GM04504 (cell line): Measurements from ENCODE around the gene KRTAP10-2.

Source experiments
- DNase-seq: peaks from one replicate; pipeline ENCODE4 v3.0.0-alpha.2; 2012; ENCODE audit warnings: low read depth

The KRTAP10-2 gene

DNA sequence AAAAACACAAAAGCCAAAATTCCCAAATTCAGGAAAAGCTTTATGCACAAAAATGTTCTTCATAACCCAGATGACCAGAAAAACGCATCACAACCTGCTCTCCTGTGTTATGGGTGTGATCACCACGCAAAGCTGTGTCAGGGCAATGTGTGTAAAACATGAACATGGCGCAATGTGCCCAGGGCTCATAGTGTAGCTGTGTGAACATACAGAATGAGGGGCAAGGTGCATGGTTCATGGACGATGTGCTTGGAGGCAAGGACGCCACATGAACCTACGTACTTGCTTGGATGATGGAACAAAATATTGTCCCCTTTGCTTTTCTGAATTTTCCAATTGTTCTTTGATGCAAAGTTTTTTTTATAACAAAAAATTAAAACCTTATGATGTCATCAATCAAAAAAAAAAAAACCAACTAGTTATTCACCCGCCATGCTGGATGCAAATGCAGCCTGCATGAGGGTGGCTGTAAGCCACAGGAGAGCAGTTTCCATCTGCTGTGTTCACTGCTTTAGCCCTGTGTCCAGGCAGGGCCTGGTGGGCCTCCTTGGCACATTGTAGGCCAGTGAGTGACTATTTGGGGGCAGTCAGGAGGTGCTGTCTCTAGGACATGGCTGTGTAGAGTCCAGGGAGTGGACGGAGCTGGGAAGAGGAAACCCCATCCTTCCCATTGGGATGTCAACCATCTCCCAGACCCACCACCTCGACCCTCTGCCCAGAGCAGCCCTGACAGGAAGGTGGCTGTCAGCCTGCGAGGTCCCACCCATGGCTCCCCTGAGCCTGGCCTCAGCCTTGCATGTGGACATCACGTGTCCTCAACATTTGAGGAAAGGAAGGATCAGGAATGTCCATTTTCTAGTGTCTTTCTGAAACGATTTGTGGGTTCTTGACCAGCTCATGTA, 25.0 kb downstream of the KRTAP10-2 start:
- no peak for DNase-seq

GRCh38 chr21:44525391-44526095, 25.8 kb downstream of the KRTAP10-2 start:
- DNase-seq, result no peak

- DNase-seq, result no peak
Measured at GRCh38 chr21:44524414-44525371, 26.6 kb downstream of the KRTAP10-2 start.

DNA sequence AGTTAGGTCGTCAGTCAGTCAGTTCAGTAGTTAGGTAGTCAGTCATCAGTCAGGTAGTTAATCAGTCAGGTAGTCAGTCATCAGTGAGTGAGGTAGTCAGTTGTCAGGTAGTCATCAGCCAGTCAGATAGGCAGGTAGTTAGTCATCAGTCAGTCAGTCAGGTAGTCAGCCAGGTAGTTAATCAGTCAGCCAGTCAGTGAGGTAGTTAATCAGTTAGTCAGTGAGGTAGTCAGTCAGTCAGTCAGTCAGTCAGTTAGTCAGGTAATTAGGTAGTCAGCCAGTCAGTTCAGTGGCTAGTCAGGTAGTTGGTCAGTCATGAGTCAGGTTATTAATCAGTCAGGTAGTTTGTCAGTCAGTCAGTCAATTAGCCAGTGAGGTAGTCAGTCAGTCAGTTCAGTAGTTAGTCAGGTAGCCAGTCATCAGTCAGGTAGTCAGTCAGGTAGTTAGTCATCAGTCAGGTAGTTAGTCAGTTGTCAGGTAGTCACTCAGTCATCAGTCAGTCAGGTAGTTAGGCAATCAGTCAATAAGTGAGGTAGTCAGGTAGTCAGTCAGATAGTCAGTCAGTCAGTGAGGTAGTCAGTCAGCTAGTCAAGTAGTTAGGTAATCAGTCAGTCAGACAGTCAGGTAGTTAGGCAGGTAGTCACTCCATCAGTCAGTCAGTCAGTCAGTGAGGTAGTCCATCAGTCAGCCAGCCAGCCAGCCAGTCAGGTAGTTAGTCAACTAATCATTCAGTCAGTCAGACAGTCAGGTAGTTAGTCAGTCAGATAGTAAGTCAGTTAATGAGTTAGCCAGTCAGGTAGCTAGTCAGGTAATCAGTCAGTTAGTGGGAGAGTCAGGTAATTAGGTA, 27.5 kb downstream of the KRTAP10-2 start:
- no peak for DNase-seq

GRCh38 chr21:44522753-44523204, 28.5 kb downstream of the KRTAP10-2 start:
- DNase-seq, result no peak

GRCh38 chr21:44521928-44522752, 29.2 kb downstream of the KRTAP10-2 start:
- DNase-seq, result no peak

DNA sequence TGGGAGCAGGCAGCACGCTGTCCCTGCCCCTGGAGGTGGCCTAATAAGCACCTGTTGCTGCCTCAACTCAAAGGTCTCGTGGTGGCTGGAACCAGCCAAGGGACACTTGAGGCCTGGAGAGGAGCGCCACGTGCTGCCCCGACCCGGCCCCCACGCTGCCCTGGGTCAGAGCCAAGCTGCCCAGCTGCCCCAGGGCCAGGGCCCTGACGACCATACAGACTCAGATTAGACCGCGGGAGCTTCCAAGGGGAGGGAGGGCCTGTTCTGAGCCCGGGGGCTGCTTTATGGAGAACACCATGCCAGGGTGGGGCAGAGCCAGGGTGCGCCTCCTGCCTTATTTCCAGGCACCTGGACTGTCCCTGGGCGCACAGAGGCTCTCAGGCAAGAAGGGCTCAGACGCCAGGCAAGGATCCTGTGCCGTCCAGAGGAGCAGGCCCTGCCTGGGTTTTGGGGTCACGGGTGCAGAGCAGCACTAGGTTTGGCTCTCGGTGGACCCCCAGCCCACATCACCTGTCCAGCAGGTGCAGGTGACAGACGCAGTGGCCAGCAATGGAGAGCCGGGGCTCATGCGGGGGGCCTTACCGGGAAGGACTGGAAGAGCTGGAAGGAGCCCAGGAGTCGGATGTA, 29.9 kb downstream of the KRTAP10-2 start:
- no peak for DNase-seq

DNA sequence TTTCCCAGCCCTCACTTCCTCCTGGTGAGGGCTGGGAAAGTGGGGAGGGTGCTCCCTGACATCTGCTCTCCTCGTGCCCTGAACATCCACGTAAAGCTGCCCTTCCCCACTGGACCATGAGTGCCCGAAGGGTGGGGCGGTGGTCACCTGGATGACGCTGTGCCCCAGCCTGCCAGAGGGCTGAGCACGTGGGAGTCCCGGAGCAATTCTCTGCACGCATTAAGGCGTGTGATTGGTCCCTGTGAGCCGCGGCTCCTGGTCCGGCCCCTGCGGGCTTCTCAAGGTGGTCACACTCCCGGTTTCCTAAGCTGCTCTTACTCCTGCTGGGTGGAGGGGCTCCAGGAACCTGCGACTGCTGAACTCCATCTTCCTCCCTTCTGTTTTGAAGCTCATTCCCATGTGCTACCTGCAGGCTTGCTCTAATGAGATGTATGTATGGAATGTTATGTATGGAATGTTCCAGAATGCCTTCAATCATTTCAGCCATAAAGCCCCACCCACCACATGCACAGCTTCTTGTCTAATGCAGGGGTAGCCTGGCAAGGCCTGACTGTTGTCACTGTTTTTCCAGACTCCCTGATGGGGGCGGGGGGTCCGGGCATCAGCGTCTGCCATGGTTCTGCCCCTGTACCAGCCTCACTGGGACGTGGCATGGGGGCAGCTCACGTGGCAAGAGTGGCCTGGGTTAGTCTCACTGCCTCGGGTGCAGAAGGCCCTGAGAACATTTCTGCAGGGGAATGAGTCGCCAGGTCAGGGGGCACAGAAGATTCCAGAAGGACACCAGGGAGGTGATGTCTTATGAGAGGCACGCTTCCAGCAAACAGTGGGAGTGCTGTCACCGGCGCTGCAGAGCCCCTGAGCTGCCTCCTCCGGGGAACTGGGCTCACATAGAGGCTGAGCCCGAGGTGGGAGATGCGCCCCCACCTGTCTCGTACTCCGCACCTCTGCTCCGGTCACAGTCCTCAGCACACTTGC, 30.7 kb downstream of the KRTAP10-2 start:
- DNase-seq, result no peak

GRCh38 chr21:44519346-44520325, 31.7 kb downstream of the KRTAP10-2 start:
- no peak for DNase-seq

DNA sequence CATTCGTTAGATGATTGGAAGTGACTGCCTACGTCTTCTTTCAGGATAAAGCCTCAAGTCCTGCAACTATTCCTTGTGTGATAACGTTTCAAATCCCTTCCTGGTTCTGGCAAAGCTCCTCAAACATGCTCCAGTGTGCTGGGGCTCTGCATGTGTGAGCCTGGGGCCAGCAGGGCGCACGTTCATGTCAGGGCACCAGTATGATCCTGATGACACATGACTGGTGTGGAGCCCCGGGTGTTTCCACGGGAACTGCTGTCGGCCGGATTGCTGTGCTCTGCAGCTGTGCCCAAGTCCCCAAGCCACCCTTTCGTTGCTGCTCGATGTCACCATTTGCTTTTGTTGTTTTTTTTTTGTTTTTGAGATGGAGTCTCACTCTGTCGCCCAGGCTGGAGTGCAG, 32.6 kb downstream of the KRTAP10-2 start:
- DNase-seq, result no peak

GRCh38 chr21:44517175-44517899, 34.0 kb downstream of the KRTAP10-2 start:
- no peak for DNase-seq

GRCh38 chr21:44516828-44517174, 34.5 kb downstream of the KRTAP10-2 start:
- DNase-seq, result no peak

DNA sequence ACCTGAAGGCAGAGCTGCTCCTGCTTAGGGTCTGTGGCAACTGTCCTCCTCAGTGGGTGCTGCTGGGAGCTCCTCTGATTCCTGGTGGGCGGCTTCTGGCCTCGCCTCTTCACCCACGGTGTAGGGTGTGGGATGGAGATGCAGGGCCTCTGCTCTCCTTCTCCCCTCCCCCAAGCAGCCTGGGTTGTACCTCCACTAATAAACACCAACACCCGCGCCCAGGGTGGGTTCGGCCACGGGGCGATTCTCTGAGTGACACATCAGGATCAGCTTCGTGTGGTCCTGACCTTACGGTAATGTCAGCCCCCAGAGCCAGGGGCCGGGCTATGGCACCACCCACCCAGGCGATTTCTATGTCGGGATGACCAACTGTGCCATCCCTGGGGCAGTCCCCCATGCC, 35.0 kb downstream of the KRTAP10-2 start:
- DNase-seq, result no peak

GRCh38 chr21:44515359-44516165, 35.7 kb downstream of the KRTAP10-2 start:
- no peak for DNase-seq

DNA sequence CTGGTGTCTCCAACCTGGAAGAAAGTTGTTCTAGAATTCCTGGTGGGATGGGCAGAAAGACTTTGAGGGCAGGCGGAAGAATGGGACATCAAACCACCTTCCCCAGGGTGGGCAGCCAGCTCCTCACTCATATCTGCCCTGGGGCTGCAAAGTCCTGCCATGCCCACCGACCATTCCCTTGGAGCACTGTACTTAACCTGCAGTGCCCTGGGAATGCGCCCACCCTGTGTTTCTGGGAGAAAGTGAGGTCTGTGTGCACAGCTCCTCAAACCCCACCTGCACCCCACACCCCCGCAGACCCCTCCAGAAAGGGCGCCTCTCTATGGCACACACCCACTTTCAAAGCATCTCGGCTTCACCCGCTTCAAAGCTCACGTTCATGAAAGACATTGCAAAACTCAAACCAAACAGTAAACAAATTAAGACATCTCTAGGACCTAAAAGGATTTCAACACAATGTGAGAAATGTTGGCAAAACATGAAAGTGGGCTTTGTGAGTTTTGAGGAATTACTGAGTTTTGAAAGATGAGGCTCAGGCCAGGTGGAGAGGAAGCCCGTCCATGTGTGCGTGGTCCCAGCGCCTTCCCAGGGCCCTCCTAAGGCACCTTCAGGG, 36.5 kb downstream of the KRTAP10-2 start:
- no peak for DNase-seq

DNA sequence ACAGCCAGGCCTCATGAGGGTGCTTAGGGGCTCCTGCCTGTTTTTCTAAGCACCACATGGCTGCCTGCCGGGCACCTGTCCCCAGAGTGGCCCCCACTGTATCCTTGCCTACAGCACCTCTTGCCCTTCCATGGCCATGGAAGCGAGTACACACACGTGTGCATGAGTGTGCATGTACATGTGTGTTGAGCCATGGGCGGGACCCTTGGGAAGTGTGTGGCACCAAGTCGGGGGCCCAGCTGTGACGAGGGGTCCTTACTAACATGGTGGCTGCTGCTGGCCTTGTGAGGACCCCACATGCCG, 37.1 kb downstream of the KRTAP10-2 start:
- DNase-seq, result no peak
